ENCODE measurements around the gene FAM170B. TPM values are rescaled to one million over a fixed set of nuclear protein-coding genes. Genes with fewer than 3 reads are reported as not detected.

The FAM170B gene
- total RNA-seq, 1 experiment from 2014 or later: not detected

DNA sequence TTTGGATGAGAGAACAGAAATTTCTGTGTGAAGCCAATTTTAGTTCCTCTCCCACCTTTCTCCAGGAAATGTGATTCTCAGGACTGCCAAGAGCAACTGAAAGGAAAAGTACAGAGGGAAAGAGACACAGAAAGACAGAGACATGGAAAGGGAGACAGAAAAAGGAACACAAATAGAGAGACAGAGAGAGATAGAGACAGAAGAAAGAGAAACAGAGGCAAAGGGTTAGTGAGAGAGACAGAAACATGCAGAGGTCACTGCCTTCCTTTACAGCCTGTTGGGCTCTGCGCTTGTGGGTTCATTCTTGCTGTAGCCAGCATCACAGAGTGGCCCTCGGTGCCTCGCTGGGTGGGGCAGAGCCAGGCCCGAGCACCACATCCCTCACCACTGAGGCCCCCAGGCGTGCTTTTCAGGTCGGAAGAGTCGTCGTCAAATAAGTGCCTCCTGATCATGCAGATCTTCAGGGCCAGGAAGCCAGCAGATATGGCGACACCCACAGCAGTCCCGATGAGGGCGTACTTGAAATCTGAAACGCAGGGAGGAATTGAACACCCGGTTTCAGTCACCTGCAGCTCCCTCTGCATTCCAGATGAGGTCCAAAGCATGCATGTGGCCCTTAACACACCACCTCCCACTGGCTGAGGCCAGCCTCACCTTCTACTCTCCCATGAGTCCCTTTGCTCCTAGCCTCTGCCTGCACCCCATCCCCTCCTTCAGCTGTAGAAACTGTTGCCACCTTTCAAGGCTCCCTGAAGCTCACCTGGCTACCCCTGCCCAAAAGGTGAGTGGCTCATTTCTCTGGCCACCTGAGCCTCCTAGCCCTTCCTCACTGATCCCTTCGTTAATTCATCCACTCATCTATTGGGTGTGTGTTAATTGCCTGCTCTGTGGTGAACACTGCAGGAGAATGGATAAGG is 32.9 kb upstream of the FAM170B start:
- peaks cover 4% of the 10 kb centered on the region; the same call in 1 of the 2 replicates for H3K27me3 Mint-ChIP-seq (ENCODE audit: low read depth)
- ChIA-PET POLR2A (no interaction called here), CTCF (interaction anchor here (0.6 to 1.1 kb wide), 4 partner anchors 8 to 511 kb away, joined by 3 to 4 read pairs (median 4); no protein-coding TSS in a partner anchor)
- no peaks in the 10 kb centered on the region for H3K36me3 Mint-ChIP-seq
- H3K4me1 Mint-ChIP-seq: peaks cover 12% of the 10 kb centered on the region
- no peaks in the 10 kb centered on the region for H3K9me3 Mint-ChIP-seq
- TF ChIP-seq KAT7 (CRISPR knock-in tag; IDR thresholded peaks at IDR 0.05; ENCODE audit: borderline replicate concordance): no peak
- TF ChIP-seq, protein P1, sequence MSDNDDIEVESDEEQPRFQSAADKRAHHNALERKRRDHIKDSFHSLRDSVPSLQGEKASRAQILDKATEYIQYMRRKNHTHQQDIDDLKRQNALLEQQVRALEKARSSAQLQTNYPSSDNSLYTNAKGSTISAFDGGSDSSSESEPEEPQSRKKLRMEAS (CRISPR knock-in tag; IDR thresholded peaks at IDR 0.05): no peak
- TF ChIP-seq OVOL2 (CRISPR knock-in tag; IDR thresholded peaks at IDR 0.05; ENCODE audit: borderline replicate concordance): no peak
- TF ChIP-seq TP53 (CRISPR knock-in tag; IDR thresholded peaks at IDR 0.05): no peak
- no peak for TF ChIP-seq AR (CRISPR knock-in tag; IDR thresholded peaks at IDR 0.05)
- TF ChIP-seq ZNF219 (CRISPR knock-in tag; IDR thresholded peaks at IDR 0.05; ENCODE audit: borderline replicate concordance): no peak
- no peak for TF ChIP-seq JAZF1 (CRISPR knock-in tag; IDR thresholded peaks at IDR 0.05)
- no peak for TF ChIP-seq CREM (CRISPR knock-in tag; IDR thresholded peaks at IDR 0.05)
- TF ChIP-seq ZNF396 (CRISPR knock-in tag; IDR thresholded peaks at IDR 0.05; ENCODE audit: borderline replicate concordance): no peak
- TF ChIP-seq FOXP1 (CRISPR knock-in tag; IDR thresholded peaks at IDR 0.05; ENCODE audit: borderline replicate concordance): no peak
- TF ChIP-seq E2F1 (CRISPR knock-in tag; IDR thresholded peaks at IDR 0.05): no peak
- TF ChIP-seq ZNF138 (CRISPR knock-in tag; conservative IDR thresholded peaks at IDR 0.05): no peak
- no peak for TF ChIP-seq PRRX2 (CRISPR knock-in tag; IDR thresholded peaks at IDR 0.05)
- H3K27ac Mint-ChIP-seq: no peak overlapping the region
- DNase-seq (ENCODE audit: low spot score) (no peak), ATAC-seq (no peak)
- H3K4me3 Mint-ChIP-seq: no peak overlapping the region

DNA sequence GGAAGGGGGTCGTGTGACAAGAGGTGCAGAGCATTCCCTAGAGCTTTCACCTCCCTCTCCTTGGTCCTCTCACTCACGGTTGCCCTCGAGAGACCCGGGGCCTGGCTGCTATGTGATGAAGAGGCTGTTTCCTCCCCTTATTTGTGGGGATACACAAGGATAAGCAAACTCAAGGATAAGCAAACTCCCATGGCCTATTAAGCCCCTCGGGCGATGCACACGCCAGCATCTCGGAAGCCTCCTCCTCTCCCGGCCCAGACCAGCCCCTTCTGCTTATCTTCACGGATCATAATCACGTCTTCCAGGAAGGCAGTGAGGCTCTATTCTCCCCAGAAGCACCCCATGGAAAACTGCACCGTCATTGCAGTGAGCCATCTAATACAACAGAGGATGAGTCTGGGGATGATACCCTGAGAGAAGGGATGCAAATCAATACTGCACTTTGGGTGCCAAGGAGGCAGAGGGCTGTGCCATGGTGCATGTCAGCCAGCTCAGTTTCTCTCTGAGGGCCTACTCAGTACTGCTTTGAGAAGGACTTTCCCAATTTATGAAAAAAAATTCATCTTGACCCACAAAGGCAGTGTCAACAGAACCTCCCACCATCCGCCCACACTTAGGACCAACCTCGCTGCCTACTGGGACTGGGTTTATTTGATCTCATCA is 32.1 kb upstream of the FAM170B start:
- H3K4me1 Mint-ChIP-seq: peaks cover 17% of the 10 kb centered on the region
- POLR2A ChIA-PET: no interaction called here
- no peak overlapping the region for H3K4me3 Mint-ChIP-seq
- DNase-seq (ENCODE audit: low spot score) (no peak), ATAC-seq (no peak)
- CTCF ChIA-PET: no interaction called here
- no peak overlapping the region for H3K27ac Mint-ChIP-seq
- no peaks in the 10 kb centered on the region for H3K36me3 Mint-ChIP-seq
- H3K27me3 Mint-ChIP-seq (ENCODE audit: low read depth): peaks cover 4% of the 10 kb centered on the region; the same call in 1 of the 2 replicates
- H3K9me3 Mint-ChIP-seq: no peaks in the 10 kb centered on the region
- no peak for TF ChIP-seq ELF4 (CRISPR knock-in tag; IDR thresholded peaks at IDR 0.05; ENCODE audit: low read depth)
- TF ChIP-seq ZBTB21 (CRISPR knock-in tag; IDR thresholded peaks at IDR 0.05; ENCODE audit: borderline replicate concordance): no peak
- TF ChIP-seq HMGA2 (CRISPR knock-in tag; IDR thresholded peaks at IDR 0.05): no peak
- no peak for TF ChIP-seq SOX15 (CRISPR knock-in tag; IDR thresholded peaks at IDR 0.05)
- no peak for TF ChIP-seq TEAD1 (CRISPR knock-in tag; IDR thresholded peaks at IDR 0.05)
- TF ChIP-seq NR3C1 (CRISPR knock-in tag; conservative IDR thresholded peaks at IDR 0.05; ENCODE audit: low read depth): no peak
- TF ChIP-seq MXD4 (CRISPR knock-in tag; IDR thresholded peaks at IDR 0.05; ENCODE audit: borderline replicate concordance): no peak
- TF ChIP-seq JAZF1 (CRISPR knock-in tag; IDR thresholded peaks at IDR 0.05): no peak
- TF ChIP-seq, protein P2, sequence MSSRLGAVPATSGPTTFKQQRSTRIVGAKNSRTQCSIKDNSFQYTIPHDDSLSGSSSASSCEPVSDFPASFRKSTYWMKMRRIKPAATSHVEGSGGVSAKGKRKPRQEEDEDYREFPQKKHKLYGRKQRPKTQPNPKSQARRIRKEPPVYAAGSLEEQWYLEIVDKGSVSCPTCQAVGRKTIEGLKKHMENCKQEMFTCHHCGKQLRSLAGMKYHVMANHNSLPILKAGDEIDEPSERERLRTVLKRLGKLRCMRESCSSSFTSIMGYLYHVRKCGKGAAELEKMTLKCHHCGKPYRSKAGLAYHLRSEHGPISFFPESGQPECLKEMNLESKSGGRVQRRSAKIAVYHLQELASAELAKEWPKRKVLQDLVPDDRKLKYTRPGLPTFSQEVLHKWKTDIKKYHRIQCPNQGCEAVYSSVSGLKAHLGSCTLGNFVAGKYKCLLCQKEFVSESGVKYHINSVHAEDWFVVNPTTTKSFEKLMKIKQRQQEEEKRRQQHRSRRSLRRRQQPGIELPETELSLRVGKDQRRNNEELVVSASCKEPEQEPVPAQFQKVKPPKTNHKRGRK (CRISPR knock-in tag; IDR thresholded peaks at IDR 0.05; ENCODE audit: borderline replicate concordance): no peak
- TF ChIP-seq ZNF425 (CRISPR knock-in tag; conservative IDR thresholded peaks at IDR 0.05): no peak
- no peak for TF ChIP-seq E2F1 (CRISPR knock-in tag; IDR thresholded peaks at IDR 0.05)
- TF ChIP-seq FOXK1 (CRISPR knock-in tag; IDR thresholded peaks at IDR 0.05): no peak
- no peak for TF ChIP-seq RORB (CRISPR knock-in tag; IDR thresholded peaks at IDR 0.05)
- no peak for TF ChIP-seq GTF2I (CRISPR knock-in tag; conservative IDR thresholded peaks at IDR 0.05)
